K562 (cell line): ENCODE measurements around the gene PTPRG. TPM values are rescaled to one million over a fixed set of nuclear protein-coding genes. Genes with fewer than 3 reads are reported as not detected.
A peak's percentile ranks its signal among the peaks of the same experiment; 100 is the strongest.

Experiments used
- ATAC-seq: fragments of 200-7000 bp; cut with Tn5 transposase; 3 replicates; pipeline ENCODE4 v1.9.1; 2020; ENCODE audit warnings: moderate library complexity
- BruUV-seq: library from RNA; stranded (reverse); fragments of 400-500 nt; replicated peaks from 2 replicates; lab custom pipeline; 2021; lab: Mats Ljungman, UMichigan
- CTCF ChIA-PET: fragments of 300-600 bp; formaldehyde crosslinking; extraction: SDS; loops from one replicate; lab custom pipeline; 2021; ENCODE audit warnings: low intra/inter-chr PET ratio; lab: Yijun Ruan, JAX
- POLR2A ChIA-PET: fragments of 300-600, 350-650 bp; sonication (Branson Sonifier 250); formaldehyde crosslinking; extraction: SDS; loops from one replicate; lab custom pipeline; 2021; ENCODE audit warnings: antibody characterized with exemption, inconsistent platforms; lab: Yijun Ruan, JAX
- DNase-seq, 4 experiments: peaks; one replicate each; pipeline versions ENCODE4 v3.0.0 to v3.0.0-alpha.2; 2011 to 2018; ENCODE audit warnings: low spot score in 3 of 4, mixed read lengths in 3 of 4; ENCODE audit errors: extremely low read depth in 1 of 4
- FAIRE-seq: peaks from 2 replicates; lab custom pipeline; 2011; peaks lifted over from hg19 to GRCh38; lab: Jason Lieb, UNC
- H2AFZ ChIP-seq: 2 replicates; pipeline ENCODE4 v1.6.0; 2011; ENCODE audit warnings: low read depth, low read length, control low read depth, inconsistent platforms
- H3K27ac ChIP-seq: fragments of 200-600 bp; 3 replicates; pipeline ENCODE4 v1.8.0; 2011; ENCODE audit warnings: low read depth, mild to moderate bottlenecking, control low read depth, inconsistent platforms, low read length, moderate library complexity, mixed read lengths; ENCODE audit errors: extremely low read depth
- H3K27me3 ChIP-seq, 2 experiments: fragments of 300-600 bp in 1 of 2; 2 replicates in 1 of 2; 3 replicates in 1 of 2; pipeline versions ENCODE4 v1.6.0 to v1.8.0; 2011; ENCODE audit warnings: inconsistent platforms in 2 of 2, low read length in 2 of 2, mild to moderate bottlenecking in 1 of 2, mixed read lengths in 1 of 2, moderate library complexity in 1 of 2; ENCODE audit not compliant: control insufficient read depth in 2 of 2, insufficient read depth in 2 of 2
- H3K36me3 ChIP-seq: fragments of 300-600 bp; 3 replicates; pipeline ENCODE4 v1.8.0; 2011; ENCODE audit warnings: mild to moderate bottlenecking, low read length, inconsistent platforms; ENCODE audit not compliant: control insufficient read depth, insufficient read depth
- H3K4me1 ChIP-seq, 2 experiments: fragments of 200-600 bp in 1 of 2; replicated peaks in 1 of 2; 2 replicates in 1 of 2; 3 replicates in 1 of 2; pipeline versions ENCODE4 v1.5.1 to v1.8.0; 2011; ENCODE audit warnings: inconsistent platforms in 2 of 2, low read length in 2 of 2, mild to moderate bottlenecking in 1 of 2, mixed read lengths in 1 of 2, moderate library complexity in 1 of 2; ENCODE audit not compliant: control insufficient read depth in 2 of 2, insufficient read depth in 2 of 2
- H3K4me2 ChIP-seq: 2 replicates; pipeline ENCODE4 v1.6.1; 2011; ENCODE audit warnings: low read length, control low read depth, inconsistent platforms, mixed read lengths; ENCODE audit not compliant: insufficient read depth
- H3K4me3 ChIP-seq: fragments of 200-600 bp; sonication (generic), shearing (Covaris generic); 2 replicates; pipeline ENCODE4 v1.5.1; 2016; ENCODE audit warnings: control low read depth, inconsistent platforms
- H3K79me2 ChIP-seq: fragments of 200-600 bp; 3 replicates; pipeline ENCODE4 v1.8.0; 2011; ENCODE audit warnings: low read length, inconsistent platforms; ENCODE audit not compliant: control insufficient read depth, insufficient read depth
- H3K9ac ChIP-seq, 2 experiments: 2 replicates each; pipeline versions ENCODE4 v1.6.0 to v1.6.1; 2011; ENCODE audit warnings: low read depth in 2 of 2, low read length in 2 of 2, control low read depth in 1 of 2, inconsistent platforms in 1 of 2, mild to moderate bottlenecking in 1 of 2, mixed read lengths in 1 of 2; ENCODE audit not compliant: insufficient read depth in 1 of 2
- H3K9me1 ChIP-seq: one replicate; pipeline ENCODE4 v1.6.0; 2011; ENCODE audit warnings: inconsistent platforms, mild to moderate bottlenecking, low read length, moderate library complexity; ENCODE audit not compliant: control insufficient read depth, insufficient read depth
- H3K9me3 ChIP-seq: replicated peaks from 2 replicates; pipeline ENCODE4 v1.5.1; 2011; ENCODE audit warnings: low read depth, low read length, inconsistent platforms; ENCODE audit not compliant: control insufficient read depth, insufficient read depth
- H4K20me1 ChIP-seq: replicated peaks from 2 replicates; pipeline ENCODE4 v1.6.1; 2011; ENCODE audit warnings: low read length, inconsistent platforms, mixed read lengths; ENCODE audit not compliant: control insufficient read depth, insufficient read depth
- CTCF ChIP-seq, 3 experiments: IDR thresholded peaks in 2 of 3; conservative IDR thresholded peaks in 1 of 3; 2 replicates each; pipeline ENCODE4 v1.5.1; 2011 to 2012; ENCODE audit warnings: low read length in 3 of 3, mild to moderate bottlenecking in 3 of 3, control low read depth in 2 of 3, improper control_type of control experiment in 1 of 3, inconsistent platforms in 1 of 3, low read depth in 1 of 3, mixed read lengths in 1 of 3, moderate library complexity in 1 of 3; ENCODE audit not compliant: insufficient read depth in 2 of 3
- RAD21 ChIP-seq, 2 experiments: fragments of 250-450 bp in 1 of 2; fragments of 450-650 bp in 1 of 2; sonication (Bioruptor Pico) in 1 of 2; formaldehyde crosslinking in 1 of 2; IDR thresholded peaks in 1 of 2; conservative IDR thresholded peaks in 1 of 2; 2 replicates each; pipeline versions ENCODE4 v1.4.0 to v1.8.0; 2020 to 2022; ENCODE audit warnings: mild to moderate bottlenecking in 2 of 2, moderate library complexity in 1 of 2
- RNF2 ChIP-seq: sonication (generic); IDR thresholded peaks from 2 replicates; pipeline ENCODE4 v1.6.1; 2016
- SMC3 ChIP-seq: conservative IDR thresholded peaks from 2 replicates; pipeline ENCODE4 v1.6.1; 2011; ENCODE audit warnings: low read depth, low read length, improper control_type of control experiment; ENCODE audit not compliant: insufficient read depth
- ZNF24 ChIP-seq: fragments of 450-650 bp; IDR thresholded peaks from 2 replicates; pipeline ENCODE4 v1.6.1; 2016
- WGBS: fragments of 100-300 bp; shearing (Covaris generic); methylation state at CpG from one replicate; pipeline ENCODE4 v1.1.6; 2016; ENCODE audit warnings: low coverage, mixed read lengths; ENCODE audit not compliant: insufficient coverage; ENCODE audit errors: missing lambda C conversion rate; 5-methylcytosine and 5-hydroxymethylcytosine counted together
- in situ Hi-C: fragments of 300-500 bp; cut with MboI; formaldehyde crosslinking; loops from 4 replicates; pipeline ENCODE4 v1.15.0; 2018; ENCODE audit warnings: inconsistent platforms, mixed read lengths
- intact Hi-C: fragments of 100-400 bp; cut with micrococcal nuclease; formaldehyde crosslinking; loops from 2 replicates; pipeline ENCODE4 v1.14.2; 2022
- polyA plus RNA-seq, 8 experiments: library from polyadenylated mRNA; depleted of rRNA in 4 of 8; stranded (reverse) in 5 of 8; unstranded in 3 of 8; fragments of >200 nt; fragmentation: Nextera tagmentation in 2 of 8; fragmentation: Illumina TruSeq in 1 of 8; extraction: Ambion mirVana in 2 of 8; extraction: Trizol in 1 of 8; gene quantifications; 2 replicates each; pipeline versions ENCODE4 v1.2.1 to v1.2.3, GENCODE V29; 2011 to 2014; ENCODE audit warnings: inconsistent platforms in 1 of 8, missing spikeins in 1 of 8
- total RNA-seq, 7 experiments: library from RNA; depleted of rRNA in 6 of 7; stranded (reverse); fragments of >200 nt in 6 of 7; fragmentation: Illumina TruSeq in 2 of 7; extraction: Trizol in 2 of 7; gene quantifications; 2 replicates each; pipeline versions ENCODE4 v1.2.1 to v1.2.3, GENCODE V29; 2011 to 2021; ENCODE audit warnings: low replicate concordance in 1 of 7

Gene PTPRG
- total and polyA plus RNA-seq, 9 of the 15 experiments (the other 6 are each of a cell fraction or from before 2014, with no cell fraction given), result 0.16 TPM; not detected in 8

GRCh38 chr3:61527011-61527410 is 34.4 kb upstream of the PTPRG start:
- Histone ChIP-seq H2AFZ (no peak overlapping the region), H4K20me1 (no peaks in the 10 kb centered on the region), H3K27me3 (0 out of 5 replicates have a peak, but pooled peaks cover 0 to 5% of the 10 kb centered on the region in 2 experiments), H3K4me1 (no peaks in the 10 kb centered on the region), H3K9me3 (no peaks in the 10 kb centered on the region), H3K4me2 (no peak overlapping the region), H3K4me3 (no peak overlapping the region), H3K9me1 (no peaks in the 10 kb centered on the region), H3K27ac (no peak overlapping the region), H3K79me2 (no peaks in the 10 kb centered on the region), H3K9ac (no peak overlapping the region), H3K36me3 (no peaks in the 10 kb centered on the region)
- POLR2A ChIA-PET, result no interaction called here
- no peak for TF ChIP-seq RNF2
- no TSS peak for BruUV-seq
- 0% methylated on average over 8 of the region's 8 CpGs for WGBS
- CTCF ChIA-PET, result no interaction called here
- no peak for FAIRE-seq
- intact Hi-C loops, result no loop called here
- DNase-seq, result no peak
- no peak for ATAC-seq
- in situ Hi-C loops, result no loop called here

GRCh38 chr3:61530355-61530754 is 31.0 kb upstream of the PTPRG start:
- intact Hi-C loops, result no loop called here
- Histone ChIP-seq H3K36me3 (no peaks in the 10 kb centered on the region), H3K4me1 (no peaks in the 10 kb centered on the region), H3K27ac (no peak overlapping the region), H3K9me3 (no peaks in the 10 kb centered on the region), H3K27me3 (0 out of 5 replicates have a peak, but pooled peaks cover 0 to 5% of the 10 kb centered on the region in 2 experiments), H2AFZ (no peak overlapping the region), H3K4me2 (no peak overlapping the region), H3K4me3 (no peak overlapping the region), H4K20me1 (no peaks in the 10 kb centered on the region), H3K9ac (no peak overlapping the region), H3K9me1 (no peaks in the 10 kb centered on the region), H3K79me2 (no peaks in the 10 kb centered on the region)
- DNase-seq (peak in 2 of 4 experiments; percentile 4 to 14), FAIRE-seq (no peak), ATAC-seq (no peak)
- BruUV-seq, result no TSS peak
- no peak for TF ChIP-seq ZNF24
- TF ChIP-seq SMC3, result 0 out of 2 replicates have a peak, but pooled peaks have one; percentile 21
- TF ChIP-seq RNF2, result no peak
- TF ChIP-seq CTCF (IDR thresholded peaks at IDR 0.05 in 2 of 3, conservative IDR thresholded peaks at IDR 0.05 in 1 of 3; ENCODE audit: insufficient read depth in 2 of 3, low read depth in 1 of 3, low read length in 3 of 3), result peak; percentile 15 to 34 (median 27); a peak in 3 of 6 replicates
- TF ChIP-seq RAD21 (CRISPR knock-in tag; conservative IDR thresholded peaks at IDR 0.05 in 1 of 2, IDR thresholded peaks at IDR 0.05 in 1 of 2), result peak in 1 of 2 experiments; percentile 22; a peak in 1 of 4 replicates
- ChIA-PET POLR2A (no interaction called here), CTCF (no interaction called here)
- in situ Hi-C loops, result no loop called here
- WGBS, result 0% methylated on average over 1 of the region's 1 CpG
